ENCODE results near the gene CASZ1.

Gene CASZ1

GRCh38 chr1:10684221-10684620 lies 112.2 kb downstream of the CASZ1 start:
- no peak for DNase-seq

DNA sequence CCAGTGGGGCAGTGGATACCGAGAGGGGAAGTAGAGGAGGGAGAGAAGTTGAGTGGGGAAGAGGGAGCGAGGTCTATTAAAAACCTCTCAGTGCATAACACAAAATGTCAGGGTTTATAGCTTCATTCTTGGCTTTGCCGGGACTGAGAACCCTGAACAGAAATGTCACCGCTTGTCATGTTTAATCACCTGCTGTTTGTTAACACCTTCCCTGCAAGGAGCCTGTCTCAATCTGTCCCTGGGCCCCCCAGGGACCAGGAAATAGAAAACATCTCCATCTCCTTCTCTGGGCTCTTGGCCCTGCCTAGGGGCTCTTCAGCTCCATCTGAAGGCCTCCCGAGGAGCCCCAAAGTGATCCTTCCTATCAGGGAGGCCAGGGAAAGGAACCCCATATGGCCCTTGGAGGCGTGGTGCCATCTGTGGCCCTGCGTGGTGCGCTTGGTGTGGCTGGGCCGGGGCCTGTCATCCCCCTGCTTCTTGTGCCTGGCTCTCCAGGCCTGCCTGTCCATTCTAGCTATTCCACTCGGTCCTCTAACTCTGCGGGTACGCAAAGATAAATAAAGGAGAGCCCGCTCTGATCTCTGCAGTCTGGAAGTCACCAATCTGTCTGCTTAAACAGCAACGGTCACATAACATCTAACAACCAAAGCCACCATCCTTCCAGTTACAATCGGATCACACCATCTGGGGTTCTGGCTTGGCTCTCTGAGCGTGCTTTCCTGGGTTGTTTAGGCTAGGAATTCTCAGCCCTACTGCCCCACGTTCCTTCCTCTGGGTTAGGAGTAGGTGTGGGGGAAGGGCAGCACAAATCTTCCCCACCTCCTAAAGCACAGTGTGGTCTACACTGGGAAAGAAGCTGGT lies 113.8 kb downstream of the CASZ1 start:
- DNase-seq, result no peak

- DNase-seq, result no peak
Measured at GRCh38 chr1:10682108-10682445, 114.4 kb downstream of the CASZ1 start.

GRCh38 chr1:10681296-10682107 lies 114.9 kb downstream of the CASZ1 start:
- no peak for DNase-seq

DNA sequence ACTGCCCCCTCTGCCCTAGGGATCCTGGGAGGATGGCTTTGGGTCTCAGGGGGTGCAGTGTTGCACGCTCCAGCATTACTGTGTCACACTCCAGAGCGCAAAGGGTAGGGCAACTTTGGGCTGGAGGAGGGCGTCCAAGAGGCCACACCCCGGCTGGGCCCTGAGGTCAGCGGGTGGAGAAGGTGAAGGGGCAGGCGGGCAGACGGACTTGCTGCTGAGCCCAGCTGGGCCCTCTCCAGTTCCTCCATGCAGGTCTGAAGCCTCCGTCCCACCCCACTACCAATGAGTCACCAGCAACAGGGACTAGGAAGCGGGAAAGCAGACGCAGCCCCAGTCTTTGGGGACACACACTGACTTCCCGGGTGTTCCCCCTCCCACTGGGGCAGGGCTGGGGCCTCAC lies 116.0 kb downstream of the CASZ1 start:
- DNase-seq, result no peak

DNA sequence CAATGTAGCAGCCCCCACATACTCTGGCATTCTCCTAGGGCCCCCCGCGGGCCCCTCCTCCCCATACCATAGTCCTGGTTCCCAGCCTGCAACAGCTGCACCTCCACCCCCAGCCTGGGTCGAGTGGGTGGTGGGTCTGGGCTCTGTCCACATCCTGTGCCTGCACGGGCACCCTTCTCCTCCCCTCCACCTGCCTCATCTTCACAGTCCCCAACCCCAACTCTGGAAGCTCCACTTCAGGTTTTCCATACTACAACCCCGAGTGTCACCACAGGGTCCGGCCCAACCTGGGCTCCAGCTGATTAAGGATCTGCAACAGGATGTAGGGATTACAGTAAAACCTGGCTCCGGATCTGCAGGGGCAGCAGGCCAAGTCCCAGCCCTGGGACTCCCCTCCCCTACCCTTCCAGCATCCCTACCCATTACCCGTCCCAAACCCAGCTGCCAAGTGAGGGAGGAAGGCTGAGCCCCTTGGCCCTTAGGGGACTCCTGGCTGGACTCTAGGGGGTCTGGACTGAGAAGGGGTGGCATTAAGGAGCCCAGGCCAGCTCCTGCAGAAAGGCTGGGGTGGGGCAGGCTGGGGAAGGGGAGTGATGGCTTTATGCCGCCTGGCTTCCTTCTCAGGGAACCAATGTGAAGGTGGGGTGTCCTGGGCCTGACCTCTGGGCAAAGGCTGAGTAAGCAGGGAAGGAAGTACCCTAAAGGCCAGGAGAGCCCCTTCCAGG lies 116.8 kb downstream of the CASZ1 start:
- no peak for DNase-seq

- no peak for DNase-seq
Measured at GRCh38 chr1:10678852-10679251, 117.6 kb downstream of the CASZ1 start.

DNA sequence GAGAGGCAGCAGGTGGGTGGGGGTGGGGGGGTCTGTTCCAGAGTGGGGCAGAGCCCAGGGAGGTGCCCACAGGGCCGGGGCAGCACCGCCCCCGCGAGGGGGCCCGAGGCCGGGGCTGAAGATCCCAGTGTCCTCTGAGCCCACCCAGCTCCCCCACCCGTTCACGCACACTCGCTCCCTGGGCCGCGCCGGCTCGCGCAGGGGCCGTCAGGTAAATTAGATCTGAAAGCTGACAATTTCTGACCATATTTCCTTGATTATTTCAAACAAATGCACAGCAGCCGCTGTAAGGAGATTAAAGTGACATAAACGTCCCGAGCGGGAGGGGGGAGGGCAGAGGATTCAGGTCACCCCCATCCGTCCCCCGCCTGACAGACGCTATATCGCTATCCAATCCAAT lies 118.0 kb downstream of the CASZ1 start:
- no peak for DNase-seq

DNA sequence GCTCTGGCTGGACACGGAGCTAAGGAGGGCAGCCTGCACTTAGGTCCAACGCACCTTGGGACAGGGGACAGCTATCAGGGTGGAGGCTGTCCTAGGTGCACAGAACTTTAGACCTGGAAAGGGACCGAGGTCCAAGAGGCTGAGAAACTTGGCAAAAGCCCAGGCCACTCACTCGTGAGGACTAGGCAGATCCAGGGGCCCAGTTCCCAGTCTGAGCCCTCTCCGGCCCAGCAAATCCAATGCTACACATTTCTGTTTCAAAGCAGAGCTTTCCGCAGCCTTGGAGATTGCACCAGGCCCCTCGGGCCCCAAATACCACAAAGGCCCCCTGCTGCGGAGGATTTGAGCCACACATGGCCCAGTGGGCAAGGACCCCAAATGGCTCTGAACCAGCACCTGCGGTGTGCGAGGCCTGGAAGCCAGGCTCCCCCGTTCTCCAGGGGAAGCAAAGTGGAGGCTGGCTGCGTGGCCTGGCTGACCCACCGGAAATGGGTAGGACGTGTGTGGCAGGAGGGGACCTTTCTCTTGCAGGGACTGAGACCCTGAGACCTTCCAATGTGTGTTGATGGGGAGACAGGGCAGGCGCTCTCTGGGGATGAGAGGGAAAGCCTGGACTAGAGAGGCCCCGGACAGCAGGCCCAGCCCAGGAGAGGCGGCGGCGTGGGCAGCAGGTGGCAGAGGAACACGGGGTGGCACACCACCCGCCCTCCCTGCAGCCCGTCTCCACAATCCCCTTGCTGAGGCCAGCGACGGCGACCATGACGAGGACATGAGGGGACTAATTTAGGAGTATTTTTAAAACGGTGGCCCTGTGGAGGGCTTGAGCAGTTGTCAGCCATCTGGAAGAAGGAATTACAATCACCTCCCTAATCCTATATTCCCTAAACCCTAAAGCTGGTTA lies 118.7 kb downstream of the CASZ1 start:
- DNase-seq, result no peak

- DNase-seq, result no peak
Measured at GRCh38 chr1:10676963-10677362, 119.5 kb downstream of the CASZ1 start.

GRCh38 chr1:10675813-10676212 lies 120.6 kb downstream of the CASZ1 start:
- DNase-seq, result no peak

- no peak for DNase-seq
Measured at GRCh38 chr1:10674700-10675609, 121.5 kb downstream of the CASZ1 start.

GRCh38 chr1:10674222-10674621 lies 122.2 kb downstream of the CASZ1 start:
- no peak for DNase-seq

GRCh38 chr1:10673109-10673711 lies 123.2 kb downstream of the CASZ1 start:
- DNase-seq, result no peak

DNA sequence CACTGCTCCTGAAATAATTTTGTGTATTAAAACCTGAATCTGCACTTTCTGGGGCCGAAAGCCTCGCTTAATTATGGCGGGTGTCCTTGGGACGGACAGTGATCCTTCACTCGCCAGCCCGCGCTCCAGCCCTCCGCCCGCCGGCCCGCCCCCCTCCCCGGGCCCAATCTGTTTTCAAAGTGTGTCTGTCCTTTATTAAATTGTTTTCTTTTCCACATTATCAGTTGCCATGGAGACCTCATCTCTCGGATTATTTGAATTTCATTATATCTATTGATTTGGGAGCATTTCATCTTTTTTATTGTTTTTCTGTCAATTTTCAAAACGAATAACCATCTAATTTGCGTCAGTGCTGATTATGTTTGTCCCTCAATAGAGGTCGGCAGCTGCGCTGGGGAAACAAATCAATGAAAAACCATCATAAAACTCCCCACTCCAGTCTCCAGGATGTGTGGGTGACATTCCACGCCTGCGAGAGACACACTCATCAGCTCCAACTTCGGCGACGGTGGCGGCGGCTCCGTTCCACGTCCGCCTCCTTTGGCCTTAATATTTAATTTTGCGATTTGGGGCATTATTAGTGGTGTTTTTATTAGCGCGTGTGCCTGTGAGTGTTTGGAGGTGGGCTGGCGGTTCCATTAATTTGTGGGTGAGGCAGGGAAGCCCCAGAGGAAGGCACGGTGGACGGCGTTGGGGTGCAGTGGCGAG lies 123.9 kb downstream of the CASZ1 start:
- no peak for DNase-seq

GRCh38 chr1:10671622-10672342 lies 124.7 kb downstream of the CASZ1 start:
- DNase-seq, result no peak

- DNase-seq, result no peak
Measured at GRCh38 chr1:10671090-10671489, 125.4 kb downstream of the CASZ1 start.

DNA sequence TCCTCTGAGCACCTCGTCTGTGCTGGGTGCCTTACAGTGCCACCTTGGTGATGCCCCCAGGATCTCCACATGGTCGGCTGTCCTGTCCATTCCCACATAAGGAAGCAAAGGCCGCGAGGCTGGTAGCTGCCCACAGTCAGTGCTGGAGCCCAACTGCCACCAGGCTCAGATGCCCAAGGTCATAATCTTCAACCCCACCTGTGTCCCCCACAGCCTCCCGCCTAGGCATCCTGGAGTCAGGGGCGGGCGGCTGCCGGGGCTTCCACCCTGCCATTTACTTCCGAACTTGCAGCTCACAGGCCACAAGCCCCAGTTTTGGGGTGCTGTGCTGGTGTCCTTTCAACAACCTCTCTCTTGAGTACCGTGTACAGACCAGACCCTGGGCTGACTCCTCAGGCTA lies 126.3 kb downstream of the CASZ1 start:
- no peak for DNase-seq

GRCh38 chr1:10669570-10669969 lies 126.9 kb downstream of the CASZ1 start:
- DNase-seq, result no peak

Data from stimulated activated CD4-positive, alpha-beta T cell treated with anti-CD3 and anti-CD28 coated beads, Interleukin-4, amount 100 ng/mL, for 24 hours (primary cell).